Activated T-helper 1 cell treated with anti-CD3 and anti-CD28 coated beads, Interleukin-12 subunit alpha, Interleukin-12 subunit beta, Interleukin-2, Interleukin-4 antibody, amounts not matched to agents 30 ng/mL and 10 ng/mL and 1 ng/mL, durations not matched to agents 14 hours and 24 hours and 36 hours (primary cell): ENCODE results near the gene NCOA3. TPM values are rescaled to one million over a fixed set of nuclear protein-coding genes. Genes with fewer than 3 reads are reported as not detected.

Source experiments
- DNase-seq: peaks from one replicate; pipeline ENCODE4 v3.0.0; 2021; ENCODE audit warnings: low spot score
- H3K27ac Mint-ChIP-seq: one replicate; pipeline ENCODE4 v1.8.0; 2021; ENCODE audit warnings: mild to moderate bottlenecking, mixed read lengths
- H3K27me3 Mint-ChIP-seq: one replicate; pipeline ENCODE4 v1.8.0; 2022; ENCODE audit warnings: mild to moderate bottlenecking, moderate library complexity, mixed read lengths; ENCODE audit not compliant: insufficient read depth
- H3K36me3 Mint-ChIP-seq: one replicate; pipeline ENCODE4 v1.8.0; 2021; ENCODE audit warnings: low read depth, mixed read lengths
- H3K4me1 Mint-ChIP-seq: one replicate; pipeline ENCODE4 v1.8.0; 2021; ENCODE audit warnings: low read depth, mixed read lengths
- H3K4me3 Mint-ChIP-seq: one replicate; pipeline ENCODE4 v1.8.0; 2021; ENCODE audit warnings: mild to moderate bottlenecking, moderate library complexity, mixed read lengths
- H3K9me3 Mint-ChIP-seq: one replicate; pipeline ENCODE4 v1.8.0; 2021; ENCODE audit warnings: mixed read lengths
- intact Hi-C: fragments of 100-400 bp; cut with micrococcal nuclease; formaldehyde crosslinking; loops from one replicate; pipeline ENCODE4 v1.15.1; 2024
- total RNA-seq: library from RNA; stranded (reverse); gene quantifications from 2 replicates; pipeline ENCODE4 v1.2.3, GENCODE V29; 2022

The NCOA3 gene
- total RNA-seq, 1 donor from 2014 or later, result 132 TPM

- H3K9me3 Mint-ChIP-seq, result no peaks in the 10 kb centered on the region
- intact Hi-C loops, result loop anchor here (1.0 kb wide), 1 partner anchor 944 kb away; no protein-coding TSS in a partner anchor
- no peak for DNase-seq
- H3K4me3 Mint-ChIP-seq, result no peak overlapping the region
- H3K27ac Mint-ChIP-seq, result no peak overlapping the region
- H3K36me3 Mint-ChIP-seq, result no peaks in the 10 kb centered on the region
- no peaks in the 10 kb centered on the region for H3K27me3 Mint-ChIP-seq
- H3K4me1 Mint-ChIP-seq, result no peaks in the 10 kb centered on the region
Measured at GRCh38 chr20:47676912-47677634, 175.4 kb downstream of the NCOA3 start.

DNA sequence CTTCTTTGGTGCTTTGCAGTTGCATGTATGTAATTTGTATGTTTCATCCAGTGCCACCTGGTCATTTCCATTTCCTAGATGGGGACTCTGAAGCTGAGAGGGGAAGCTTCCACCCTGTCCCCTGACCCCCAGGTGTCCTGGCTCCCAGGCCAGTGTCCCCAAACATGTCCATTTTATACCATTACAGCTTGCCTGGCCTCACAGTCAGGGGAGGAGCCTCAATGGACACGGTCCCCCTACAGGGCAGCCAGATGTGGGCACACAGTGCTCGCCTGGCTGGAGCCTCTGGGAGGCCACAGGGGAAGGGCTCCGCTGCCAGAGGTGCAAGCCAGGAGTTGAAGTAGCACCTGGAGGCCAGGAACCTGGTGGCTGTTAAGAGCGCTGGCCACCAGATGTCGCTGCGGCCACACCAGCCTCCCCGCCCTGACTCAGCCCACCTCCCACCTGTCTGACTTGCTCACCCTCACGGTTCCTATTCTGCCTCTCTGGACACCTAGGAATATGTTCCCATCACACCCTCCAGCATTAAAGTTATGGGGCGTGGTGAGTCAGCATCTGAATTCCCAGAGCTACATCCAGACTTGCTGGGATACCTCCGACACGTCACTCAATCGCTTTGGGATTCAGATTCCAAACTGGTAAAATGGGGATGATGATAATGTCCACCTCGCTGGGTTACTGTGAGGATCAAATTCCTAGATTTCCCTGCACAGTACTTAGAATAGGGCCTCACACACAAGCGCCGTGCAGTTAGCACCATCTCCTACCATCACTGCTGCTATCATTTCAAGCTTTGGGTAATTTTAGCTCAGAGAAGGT lies 176.2 kb downstream of the NCOA3 start:
- DNase-seq, result peak; percentile 21
- H3K9me3 Mint-ChIP-seq, result no peaks in the 10 kb centered on the region
- H3K27ac Mint-ChIP-seq, result no peak overlapping the region
- no peaks in the 10 kb centered on the region for H3K36me3 Mint-ChIP-seq
- no peaks in the 10 kb centered on the region for H3K27me3 Mint-ChIP-seq
- no peaks in the 10 kb centered on the region for H3K4me1 Mint-ChIP-seq
- no peak overlapping the region for H3K4me3 Mint-ChIP-seq
- intact Hi-C loops, result loop anchor here (1.0 kb wide), 2 partner anchors 47 to 943 kb away; no protein-coding TSS in a partner anchor

DNA sequence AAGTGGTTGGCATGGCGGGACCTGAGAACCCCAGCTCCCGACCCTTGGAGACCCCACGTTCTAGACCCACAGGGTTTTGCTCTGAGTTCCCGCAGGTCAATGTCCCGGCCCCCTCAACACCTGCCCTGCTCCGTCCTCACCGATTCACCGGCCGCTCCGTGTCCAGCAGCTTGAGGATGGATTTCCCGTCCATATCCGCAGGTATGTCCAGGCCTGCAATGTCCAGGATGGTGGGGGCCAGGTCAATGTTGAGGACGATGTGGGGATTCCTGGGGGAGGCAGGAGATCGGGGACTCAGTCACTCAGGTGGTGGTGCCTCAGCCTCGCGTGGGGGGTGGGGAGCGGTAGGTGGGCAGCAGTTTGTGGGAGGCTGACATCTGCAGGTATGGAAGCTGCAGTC lies 176.8 kb downstream of the NCOA3 start:
- intact Hi-C loops, result loop anchor here (1.0 kb wide), 1 partner anchor 47 kb away; no protein-coding TSS in a partner anchor
- H3K4me1 Mint-ChIP-seq, result no peaks in the 10 kb centered on the region
- no peaks in the 10 kb centered on the region for H3K9me3 Mint-ChIP-seq
- no peaks in the 10 kb centered on the region for H3K27me3 Mint-ChIP-seq
- H3K27ac Mint-ChIP-seq, result no peak overlapping the region
- H3K36me3 Mint-ChIP-seq, result no peaks in the 10 kb centered on the region
- no peak overlapping the region for H3K4me3 Mint-ChIP-seq
- no peak for DNase-seq

DNA sequence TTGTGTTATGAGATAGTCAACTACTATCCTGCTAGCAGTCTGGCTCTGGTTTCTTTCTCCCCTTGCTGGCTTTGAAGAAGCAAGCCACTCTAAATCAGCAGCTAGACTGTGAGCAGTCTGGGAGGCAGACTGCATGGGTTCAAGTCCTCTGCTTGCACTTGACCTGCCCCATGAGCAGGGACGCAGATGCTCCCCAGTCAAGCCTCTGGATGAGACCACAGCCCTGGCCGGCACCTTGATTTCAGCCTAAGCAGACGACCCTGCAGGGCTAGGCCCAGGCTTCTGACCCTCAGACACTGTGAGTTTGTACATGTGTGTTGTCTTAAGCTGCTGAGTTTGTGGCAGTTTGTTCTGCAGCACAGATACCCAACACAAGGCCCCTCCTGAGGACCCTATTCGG lies 177.8 kb downstream of the NCOA3 start:
- intact Hi-C loops, result no loop called here
- H3K9me3 Mint-ChIP-seq, result no peaks in the 10 kb centered on the region

GRCh38 chr20:47680804-47681529 lies 179.3 kb downstream of the NCOA3 start:
- Mint-ChIP-seq H3K27me3 (no peaks in the 10 kb centered on the region), H3K4me3 (no peak overlapping the region), H3K36me3 (no peaks in the 10 kb centered on the region), H3K27ac (no peak overlapping the region), H3K9me3 (no peaks in the 10 kb centered on the region), H3K4me1 (no peaks in the 10 kb centered on the region)
- no peak for DNase-seq
- intact Hi-C loops, result no loop called here

More for the DNA sequence above, 177.8 kb downstream of the NCOA3 start:
- Mint-ChIP-seq H3K4me1 (no peaks in the 10 kb centered on the region), H3K36me3 (no peaks in the 10 kb centered on the region), H3K27ac (no peak overlapping the region), H3K4me3 (no peak overlapping the region), H3K27me3 (no peaks in the 10 kb centered on the region)
- no peak for DNase-seq

DNA sequence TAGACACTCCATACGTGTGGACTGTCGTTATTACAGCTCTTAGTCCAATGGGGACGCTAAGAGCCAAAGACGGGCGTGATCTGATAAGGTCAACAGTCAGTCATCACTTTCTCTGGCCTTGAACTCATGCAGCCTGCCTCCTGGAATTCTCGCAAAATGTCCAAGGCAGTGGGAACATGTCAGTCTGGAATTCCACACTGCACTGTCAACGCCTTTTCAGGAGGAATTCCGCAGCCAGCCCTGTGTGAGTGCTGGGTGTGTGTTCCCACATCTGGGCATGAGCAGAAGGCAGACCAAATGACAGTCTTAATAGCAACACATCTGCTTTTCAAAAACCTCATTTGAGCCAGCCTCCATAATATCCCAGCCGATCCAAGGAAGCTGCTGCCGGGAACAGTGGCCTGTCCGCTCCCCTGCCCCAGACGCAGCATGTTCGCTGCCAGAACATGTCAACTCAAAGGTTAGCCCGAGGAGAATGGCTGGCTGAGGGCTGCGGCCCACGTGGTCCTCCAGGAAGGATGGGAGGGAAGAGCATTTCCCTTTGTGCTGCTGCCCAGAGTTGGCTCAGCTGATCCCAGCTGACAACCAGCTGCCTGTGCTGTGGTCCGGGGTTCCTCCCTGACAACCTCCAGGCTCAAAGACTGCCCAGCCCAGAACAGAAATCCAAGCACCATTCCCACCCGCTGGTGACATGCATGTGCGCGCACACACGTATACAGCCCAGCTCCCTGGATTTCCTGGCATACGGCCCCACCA lies 180.5 kb downstream of the NCOA3 start:
- Mint-ChIP-seq H3K4me1 (no peaks in the 10 kb centered on the region), H3K9me3 (no peaks in the 10 kb centered on the region), H3K27ac (no peak overlapping the region), H3K27me3 (no peaks in the 10 kb centered on the region), H3K4me3 (no peak overlapping the region), H3K36me3 (no peaks in the 10 kb centered on the region)
- intact Hi-C loops, result no loop called here
- DNase-seq, result no peak

DNA sequence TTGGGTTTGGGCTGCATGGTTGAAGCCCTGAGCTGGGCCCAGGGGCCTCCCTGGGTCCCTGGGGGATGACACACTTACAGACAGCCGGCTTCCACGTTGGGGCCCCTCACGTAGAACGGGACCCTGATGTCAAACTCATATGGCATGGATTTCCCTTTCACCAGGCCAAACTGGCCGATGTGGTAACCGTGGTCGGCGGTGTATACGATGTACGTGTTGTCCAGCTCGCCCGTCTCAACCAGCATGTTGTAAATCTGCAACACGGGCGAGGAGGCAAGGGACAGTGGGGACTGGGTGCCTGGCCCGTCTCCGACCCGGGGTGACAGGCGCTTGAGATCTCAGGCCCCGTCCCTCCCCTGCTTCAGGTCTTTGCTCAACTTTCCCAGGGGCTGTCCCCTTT lies 181.2 kb downstream of the NCOA3 start:
- no peak for DNase-seq
- Mint-ChIP-seq H3K27me3 (no peaks in the 10 kb centered on the region), H3K9me3 (no peaks in the 10 kb centered on the region), H3K4me3 (no peak overlapping the region), H3K4me1 (no peaks in the 10 kb centered on the region), H3K36me3 (no peaks in the 10 kb centered on the region), H3K27ac (no peak overlapping the region)
- intact Hi-C loops, result no loop called here

- DNase-seq, result no peak
- Mint-ChIP-seq H3K27me3 (no peaks in the 10 kb centered on the region), H3K36me3 (no peaks in the 10 kb centered on the region), H3K4me3 (no peak overlapping the region), H3K9me3 (no peaks in the 10 kb centered on the region), H3K4me1 (no peaks in the 10 kb centered on the region), H3K27ac (no peak overlapping the region)
- intact Hi-C loops, result no loop called here
Measured at GRCh38 chr20:47684306-47685080, 182.8 kb downstream of the NCOA3 start.

DNA sequence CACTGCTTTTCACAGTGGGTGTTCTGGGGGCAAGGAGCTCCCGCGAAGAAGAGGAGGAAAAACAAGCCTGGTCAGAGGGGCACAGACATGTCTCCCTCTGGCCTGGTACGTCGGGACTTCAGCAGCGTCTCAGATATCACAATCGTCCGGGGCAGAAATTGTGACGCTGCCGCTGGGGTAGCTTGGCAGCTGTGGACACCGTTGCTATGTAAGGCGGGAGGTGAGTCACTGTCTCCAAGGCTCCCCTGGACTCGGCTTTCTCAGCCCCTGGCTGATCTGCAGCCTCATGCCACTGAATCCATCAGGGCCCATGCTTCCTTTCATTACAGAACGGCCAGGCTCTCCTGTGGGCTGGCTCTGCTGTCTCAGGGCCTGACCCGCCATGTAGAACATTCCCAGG lies 184.9 kb downstream of the NCOA3 start:
- no peak for DNase-seq
- Mint-ChIP-seq H3K27me3 (peaks cover 3% of the 10 kb centered on the region), H3K9me3 (no peaks in the 10 kb centered on the region), H3K4me1 (no peaks in the 10 kb centered on the region), H3K27ac (no peak overlapping the region), H3K36me3 (no peaks in the 10 kb centered on the region), H3K4me3 (no peak overlapping the region)
- intact Hi-C loops, result no loop called here

DNA sequence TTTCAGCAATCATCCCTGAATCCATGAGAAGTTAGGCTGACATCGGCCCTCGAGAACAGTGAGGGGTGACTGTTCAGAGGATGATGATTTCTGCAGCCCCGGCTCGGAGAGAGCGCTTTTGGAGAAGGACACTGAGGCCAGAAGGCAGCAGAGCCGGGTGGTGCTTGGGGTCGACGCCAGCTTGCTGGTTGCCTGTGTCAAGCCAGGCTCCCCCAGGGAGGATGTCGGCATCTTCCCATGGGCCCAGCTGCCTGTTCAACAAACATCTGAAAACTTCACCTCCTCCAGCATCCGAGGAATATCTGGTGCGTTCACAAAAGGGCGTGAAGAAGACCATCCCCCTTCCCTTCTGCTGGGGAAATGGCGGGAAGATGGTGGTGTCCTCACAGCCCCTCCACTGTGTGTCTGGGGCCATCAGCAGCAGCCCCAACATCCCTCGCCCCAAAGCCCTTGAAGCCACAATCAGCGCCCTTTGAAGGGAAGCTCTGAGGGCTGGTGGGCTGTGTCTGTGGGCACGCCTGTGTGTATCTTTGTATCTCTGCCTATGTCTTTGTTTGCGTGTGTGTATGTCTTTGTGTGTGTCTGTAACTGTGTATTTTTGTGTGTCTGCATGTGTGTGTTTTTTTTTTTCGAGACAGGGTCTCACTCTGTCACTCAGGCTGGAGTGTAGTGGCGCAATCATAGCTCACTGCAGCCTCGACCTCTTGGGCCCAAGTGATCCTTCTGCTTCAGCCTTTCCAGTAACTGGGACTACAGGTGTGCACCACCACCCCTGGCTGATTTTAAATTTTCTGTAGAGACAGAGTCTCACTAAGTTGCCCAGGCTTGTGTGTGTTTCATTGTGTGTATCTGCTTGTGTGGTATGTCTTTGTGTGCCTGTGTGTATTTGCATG lies 185.7 kb downstream of the NCOA3 start:
- H3K27ac Mint-ChIP-seq, result no peak overlapping the region
- H3K36me3 Mint-ChIP-seq, result no peaks in the 10 kb centered on the region
- H3K4me1 Mint-ChIP-seq, result no peaks in the 10 kb centered on the region
- no peak for DNase-seq
- peaks cover 3% of the 10 kb centered on the region for H3K27me3 Mint-ChIP-seq
- intact Hi-C loops, result no loop called here
- no peaks in the 10 kb centered on the region for H3K9me3 Mint-ChIP-seq
- no peak overlapping the region for H3K4me3 Mint-ChIP-seq
